OCI-M1 (cell line): ENCODE results near the gene ENO2.
A peak's percentile ranks its signal among the peaks of the same experiment; 100 is the strongest.
"Not testable (repeated sequence)": the region's sequence is repeated elsewhere in the genome, so short reads cannot be mapped to it uniquely, and the experiment has no call there.

Experiments
- DNase-seq: peaks from one replicate; lab custom pipeline; 2025; lab: John Stamatoyannopoulos, UW

Gene ENO2

DNA sequence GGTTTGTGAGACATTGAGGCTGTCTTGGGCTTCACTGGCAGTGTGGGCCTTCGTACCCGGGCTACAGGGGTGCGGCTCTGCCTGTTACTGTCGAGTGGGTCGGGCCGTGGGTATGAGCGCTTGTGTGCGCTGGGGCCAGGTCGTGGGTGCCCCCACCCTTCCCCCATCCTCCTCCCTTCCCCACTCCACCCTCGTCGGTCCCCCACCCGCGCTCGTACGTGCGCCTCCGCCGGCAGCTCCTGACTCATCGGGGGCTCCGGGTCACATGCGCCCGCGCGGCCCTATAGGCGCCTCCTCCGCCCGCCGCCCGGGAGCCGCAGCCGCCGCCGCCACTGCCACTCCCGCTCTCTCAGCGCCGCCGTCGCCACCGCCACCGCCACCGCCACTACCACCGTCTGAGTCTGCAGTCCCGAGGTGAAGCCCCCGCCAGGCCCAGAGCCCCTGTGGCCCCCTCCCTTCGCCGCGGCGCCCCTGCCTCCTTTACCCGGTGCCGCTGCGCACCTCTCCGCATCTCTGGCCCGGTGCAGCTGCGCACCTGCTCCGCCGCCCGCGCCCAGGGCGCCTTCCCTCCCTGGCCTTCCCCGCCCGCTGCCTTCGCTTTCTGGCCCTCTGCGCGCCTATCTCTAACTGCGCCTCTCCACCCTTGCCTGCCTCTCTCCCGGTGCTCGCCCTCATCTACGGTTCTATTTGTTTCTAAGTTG lies at the start of gene ENO2:
ENO2 (plus strand) TSS at position 335 of the 701 bp plus-strand sequence. CDS start 1,253 bp downstream, outside the sequence.
- DNase-seq = peak; percentile 60

DNA sequence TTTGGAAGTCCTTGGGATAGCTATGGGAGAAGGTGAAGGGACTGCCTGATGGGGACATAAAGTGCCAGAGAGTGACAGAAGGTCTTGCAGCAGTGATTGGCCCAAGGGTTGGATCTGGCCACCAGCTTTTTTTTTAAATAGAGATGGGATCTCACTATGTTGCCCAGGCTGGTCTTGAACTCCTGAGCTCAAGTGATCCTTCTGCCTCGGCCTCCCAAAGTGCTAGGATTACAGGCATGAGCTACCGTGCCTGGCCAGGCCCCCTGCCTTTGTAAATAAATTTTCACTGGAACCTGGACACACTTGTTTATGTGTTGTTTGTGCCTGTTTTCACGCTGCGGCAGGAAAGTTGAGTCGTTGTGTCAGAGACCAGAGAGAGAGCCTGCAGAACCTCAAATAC lies 49.1 kb upstream of the ENO2 start:
- not testable (repeated sequence) for DNase-seq

DNA sequence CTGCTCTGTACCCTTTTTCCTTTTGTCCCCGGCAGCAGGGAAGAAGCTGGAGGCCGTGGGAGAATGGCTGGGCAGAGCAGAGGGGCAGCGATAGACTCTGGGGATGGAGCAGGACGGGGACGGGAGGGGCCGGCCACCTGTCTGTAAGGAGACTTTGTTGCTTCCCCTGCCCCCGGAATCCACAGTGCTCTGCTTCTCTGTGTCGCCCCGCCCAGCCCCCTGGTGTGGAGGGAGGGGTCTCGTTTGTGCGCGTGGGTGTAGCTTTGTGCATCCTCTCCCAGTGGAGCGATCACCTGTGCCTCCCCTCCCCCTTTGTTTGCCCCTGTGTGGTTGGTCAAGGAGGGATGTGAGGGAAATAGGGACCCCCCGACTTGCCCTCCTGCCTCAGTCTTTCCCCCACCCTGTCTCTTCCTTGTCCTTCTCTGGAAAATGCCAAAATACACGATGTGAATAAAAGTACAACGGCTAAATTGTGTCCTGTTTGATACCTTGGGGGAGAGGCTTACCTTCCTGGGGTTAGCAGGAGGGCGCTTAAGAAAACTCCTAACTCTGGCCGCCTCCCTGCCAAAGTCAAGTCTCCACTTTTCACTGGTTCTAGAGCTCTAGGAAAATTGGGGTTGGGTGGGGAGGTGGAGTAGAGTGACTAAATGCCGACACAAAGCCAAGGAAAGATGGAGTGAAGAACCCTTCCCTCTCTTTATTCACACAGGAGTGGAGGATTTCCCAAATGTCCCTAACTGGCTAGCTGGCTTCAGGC lies 48.0 kb upstream of the ENO2 start:
- DNase-seq = no peak

DNA sequence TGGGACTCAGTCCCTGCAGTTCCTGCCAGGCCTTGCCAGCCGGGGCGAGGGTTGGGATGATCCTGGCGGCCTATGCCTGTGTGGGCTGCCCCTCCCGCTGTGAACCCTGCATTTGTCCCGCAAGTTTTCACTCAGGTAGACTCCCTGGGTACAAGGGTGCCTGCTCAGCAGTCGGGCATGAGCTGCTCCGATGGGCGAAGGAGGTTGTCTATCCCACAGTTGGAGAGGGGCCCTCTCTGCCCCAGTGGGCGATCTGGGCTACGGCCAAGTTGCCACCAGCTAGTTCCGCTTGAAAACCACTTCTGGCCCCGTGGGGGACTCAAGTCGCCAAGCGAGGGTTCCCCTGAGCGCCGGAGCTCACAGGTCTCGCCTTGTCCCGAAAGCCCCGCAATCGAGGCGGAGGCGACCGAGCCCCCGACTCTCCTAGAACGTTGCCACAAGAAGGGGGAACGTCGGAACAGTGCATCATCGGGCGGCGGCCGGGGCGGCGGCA lies 47.4 kb upstream of the ENO2 start:
- DNase-seq = no peak

DNA sequence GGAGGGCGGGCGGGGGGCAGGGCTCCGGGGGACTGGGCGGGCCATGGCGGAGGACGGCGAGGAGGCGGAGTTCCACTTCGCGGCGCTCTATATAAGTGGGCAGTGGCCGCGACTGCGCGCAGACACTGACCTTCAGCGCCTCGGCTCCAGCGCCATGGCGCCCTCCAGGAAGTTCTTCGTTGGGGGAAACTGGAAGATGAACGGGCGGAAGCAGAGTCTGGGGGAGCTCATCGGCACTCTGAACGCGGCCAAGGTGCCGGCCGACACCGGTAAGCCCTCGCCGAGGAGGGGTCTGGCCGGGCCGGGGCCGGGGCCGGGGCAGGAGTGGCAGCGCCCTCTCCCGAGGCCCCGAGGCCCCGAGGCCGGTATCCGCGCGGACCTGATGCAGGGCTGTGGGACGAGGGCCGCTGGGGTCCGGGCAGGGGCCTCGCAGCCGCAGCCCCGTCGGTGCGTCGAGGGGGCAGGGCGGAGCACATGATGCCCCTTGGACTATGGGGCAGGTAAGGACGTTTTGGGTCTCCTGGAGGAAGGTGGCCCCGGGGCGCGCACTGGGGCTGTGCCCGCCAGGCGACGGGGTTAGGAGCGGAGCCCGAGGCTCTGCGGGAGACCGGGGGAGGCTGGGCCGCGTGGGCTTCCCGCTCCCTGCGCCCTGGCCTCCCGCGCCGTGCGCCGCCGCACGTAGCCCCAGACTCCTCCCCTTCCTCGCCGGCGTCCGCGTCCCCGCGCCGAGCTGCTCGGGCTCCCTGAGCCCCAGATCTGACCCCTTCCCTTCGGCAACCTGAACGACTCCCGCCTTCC lies 46.8 kb upstream of the ENO2 start, which contains the start of gene TPI1:
TPI1 (plus strand) TSS at position 119 of the 798 bp plus-strand sequence; CDS start at position 155, 36 bp downstream.
- DNase-seq = peak; percentile 87

DNA sequence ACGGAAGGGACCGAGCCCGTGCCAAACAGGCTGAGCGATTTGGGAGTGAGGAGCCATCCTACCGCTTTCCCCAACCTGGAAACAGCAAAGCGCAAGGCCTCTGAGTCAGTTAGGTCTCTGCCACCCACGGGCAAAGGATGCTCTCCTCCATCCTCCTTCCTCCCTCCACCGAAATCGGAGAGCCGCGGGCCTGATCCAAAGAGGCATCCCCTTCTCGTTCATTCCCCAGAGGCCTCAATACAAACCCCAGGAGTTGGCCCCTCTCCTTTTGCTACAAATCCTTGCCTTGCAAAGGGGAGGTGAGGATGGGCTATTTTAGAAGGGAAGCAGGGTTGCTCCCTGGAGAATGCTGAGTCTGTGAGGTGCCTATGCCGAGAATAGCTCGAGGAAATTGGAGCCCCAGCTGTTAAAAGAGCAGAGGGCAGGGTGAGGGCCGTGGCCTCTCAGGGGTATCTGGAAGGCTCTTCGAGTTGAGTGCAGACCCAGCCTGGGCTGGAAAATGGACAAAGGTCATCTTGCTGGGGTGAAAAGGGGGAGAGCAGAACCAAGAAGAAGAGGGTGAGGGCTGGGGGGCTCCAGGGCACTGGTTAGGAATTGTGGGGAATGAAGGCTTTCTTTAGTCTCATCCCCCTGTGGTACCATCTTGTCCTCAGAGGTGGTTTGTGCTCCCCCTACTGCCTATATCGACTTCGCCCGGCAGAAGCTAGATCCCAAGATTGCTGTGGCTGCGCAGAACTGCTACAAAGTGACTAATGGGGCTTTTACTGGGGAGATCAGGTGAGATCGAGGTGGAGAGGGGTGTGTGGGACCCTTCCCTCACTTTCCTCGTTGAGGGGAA lies 46.0 kb upstream of the ENO2 start:
- DNase-seq = peak; percentile 44

DNA sequence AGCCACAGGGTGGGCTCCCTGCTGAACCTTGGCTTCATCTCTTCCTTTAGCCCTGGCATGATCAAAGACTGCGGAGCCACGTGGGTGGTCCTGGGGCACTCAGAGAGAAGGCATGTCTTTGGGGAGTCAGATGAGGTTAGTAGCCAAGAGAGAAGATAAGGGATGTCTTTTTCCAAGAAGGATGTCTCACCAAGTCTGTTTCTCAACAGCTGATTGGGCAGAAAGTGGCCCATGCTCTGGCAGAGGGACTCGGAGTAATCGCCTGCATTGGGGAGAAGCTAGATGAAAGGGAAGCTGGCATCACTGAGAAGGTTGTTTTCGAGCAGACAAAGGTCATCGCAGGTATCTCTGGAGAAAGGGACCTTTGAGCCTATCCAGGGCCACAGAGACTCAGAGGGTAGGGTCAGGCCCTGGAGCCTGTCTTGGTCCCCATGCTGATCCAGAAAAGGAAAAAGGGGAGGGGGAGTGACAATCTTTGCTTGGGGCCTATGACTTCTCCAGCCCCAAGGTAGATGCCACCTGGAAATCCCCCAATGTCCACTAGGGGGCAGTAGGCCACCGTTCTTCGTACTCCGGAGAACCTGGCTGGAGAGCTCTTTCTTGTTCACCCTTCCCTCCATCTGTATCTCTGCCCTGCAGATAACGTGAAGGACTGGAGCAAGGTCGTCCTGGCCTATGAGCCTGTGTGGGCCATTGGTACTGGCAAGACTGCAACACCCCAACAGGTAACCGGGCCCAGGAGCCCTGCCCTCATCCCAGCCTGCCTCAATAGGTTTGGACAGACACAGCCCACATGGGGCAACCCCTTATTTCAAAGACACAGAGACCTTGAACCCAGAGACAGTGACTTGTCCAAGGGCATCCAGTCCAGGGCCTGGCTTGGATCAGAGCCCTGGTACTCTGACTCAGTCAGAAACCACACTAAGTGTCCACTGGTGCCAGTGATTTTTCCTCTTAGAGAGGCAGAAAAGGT lies 45.0 kb upstream of the ENO2 start:
- peak; percentile 92 for DNase-seq

DNA sequence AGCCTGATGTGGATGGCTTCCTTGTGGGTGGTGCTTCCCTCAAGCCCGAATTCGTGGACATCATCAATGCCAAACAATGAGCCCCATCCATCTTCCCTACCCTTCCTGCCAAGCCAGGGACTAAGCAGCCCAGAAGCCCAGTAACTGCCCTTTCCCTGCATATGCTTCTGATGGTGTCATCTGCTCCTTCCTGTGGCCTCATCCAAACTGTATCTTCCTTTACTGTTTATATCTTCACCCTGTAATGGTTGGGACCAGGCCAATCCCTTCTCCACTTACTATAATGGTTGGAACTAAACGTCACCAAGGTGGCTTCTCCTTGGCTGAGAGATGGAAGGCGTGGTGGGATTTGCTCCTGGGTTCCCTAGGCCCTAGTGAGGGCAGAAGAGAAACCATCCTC lies 44.1 kb upstream of the ENO2 start:
- not testable (repeated sequence) for DNase-seq

DNA sequence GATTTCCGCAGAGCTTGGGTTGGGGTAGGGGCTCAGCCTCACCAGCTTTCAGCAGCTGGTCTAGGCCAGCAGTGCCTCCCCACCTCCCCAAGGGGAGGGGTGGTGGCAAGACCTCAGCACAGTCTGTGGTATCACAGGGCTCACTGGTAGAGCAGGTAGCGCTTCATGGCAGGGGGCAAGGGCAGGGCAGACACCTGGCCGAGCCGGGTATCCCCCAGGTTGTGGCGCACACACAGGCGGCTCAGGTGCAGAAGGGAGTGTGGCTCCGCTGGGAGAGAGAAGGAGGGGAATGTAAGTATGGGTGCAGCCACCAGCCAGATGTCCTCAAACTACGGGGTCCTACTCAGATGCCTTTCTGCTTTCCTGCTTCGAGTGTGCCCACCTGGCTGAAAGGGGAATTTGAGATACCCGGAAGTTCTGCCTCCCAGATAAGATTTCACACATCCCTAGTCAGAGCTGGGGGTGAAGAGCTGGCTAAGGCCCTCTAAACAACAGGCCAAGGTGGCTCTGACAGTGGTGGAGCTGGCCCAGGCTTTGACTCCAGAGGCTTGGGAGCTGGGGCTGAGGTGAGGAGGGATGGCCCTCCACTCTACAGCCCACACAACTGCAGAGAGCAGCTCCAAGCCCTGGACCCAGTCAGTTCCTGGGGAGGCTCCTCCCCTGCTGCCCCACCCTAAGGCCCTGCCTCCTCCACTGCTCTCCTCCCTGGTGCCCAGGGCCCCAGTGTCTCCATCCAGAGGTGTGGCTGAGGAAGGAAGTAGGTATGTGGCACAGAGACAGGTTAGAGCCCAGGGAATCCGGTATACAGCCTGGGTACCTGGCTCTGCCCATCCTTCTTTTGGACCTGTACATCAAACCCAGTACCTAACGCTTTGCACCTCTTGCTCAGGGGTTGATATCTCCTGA lies 43.1 kb upstream of the ENO2 start:
- DNase-seq = peak; percentile 58

DNA sequence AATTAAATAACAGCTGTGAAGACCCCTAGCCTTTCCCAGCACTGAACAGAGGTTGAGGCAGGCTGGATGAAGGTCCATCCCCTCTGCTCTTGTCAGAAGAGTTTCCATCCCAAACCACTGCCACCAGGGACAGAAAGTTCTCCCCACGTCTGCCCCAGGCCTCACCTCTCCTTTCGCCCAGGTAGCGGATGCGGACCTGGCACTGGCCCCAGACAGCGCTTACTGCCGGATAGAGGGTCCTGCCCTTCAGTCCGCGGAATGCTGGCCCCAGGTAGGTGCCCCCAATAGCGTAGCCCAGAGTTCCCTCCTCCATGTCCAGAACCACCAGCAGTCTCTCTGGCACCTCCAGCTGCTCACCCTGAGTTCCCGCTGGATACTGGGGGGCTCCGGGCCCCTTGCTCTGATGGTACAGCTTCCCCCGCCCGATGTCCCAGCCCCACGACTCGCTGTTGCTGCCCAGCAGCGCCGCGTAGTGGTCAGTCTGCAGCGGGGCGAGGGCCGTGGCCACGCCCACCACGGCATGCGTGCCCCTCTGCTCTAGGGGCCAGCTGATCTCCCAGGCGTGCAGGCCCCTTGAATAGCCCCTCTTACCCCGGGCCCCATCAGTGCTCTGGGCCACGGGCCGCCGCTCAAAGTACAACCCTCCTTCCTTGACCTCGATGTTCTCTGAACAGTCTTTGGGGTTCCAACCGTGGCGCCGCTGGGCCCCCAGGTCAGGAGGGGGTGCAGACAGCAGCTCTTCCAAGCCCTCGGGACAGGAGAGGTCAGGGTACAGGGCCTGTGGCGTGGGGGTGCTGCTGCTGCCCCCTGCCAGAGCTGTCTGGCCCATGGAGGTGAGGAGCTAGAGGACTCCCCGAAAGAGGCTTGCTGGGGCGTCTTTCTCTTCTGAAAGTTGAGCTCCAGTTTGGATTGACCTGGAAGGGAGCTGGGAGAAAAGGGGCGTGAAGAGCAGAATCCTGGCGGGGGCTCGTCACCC lies 42.0 kb upstream of the ENO2 start:
- peak; percentile 91 for DNase-seq

DNA sequence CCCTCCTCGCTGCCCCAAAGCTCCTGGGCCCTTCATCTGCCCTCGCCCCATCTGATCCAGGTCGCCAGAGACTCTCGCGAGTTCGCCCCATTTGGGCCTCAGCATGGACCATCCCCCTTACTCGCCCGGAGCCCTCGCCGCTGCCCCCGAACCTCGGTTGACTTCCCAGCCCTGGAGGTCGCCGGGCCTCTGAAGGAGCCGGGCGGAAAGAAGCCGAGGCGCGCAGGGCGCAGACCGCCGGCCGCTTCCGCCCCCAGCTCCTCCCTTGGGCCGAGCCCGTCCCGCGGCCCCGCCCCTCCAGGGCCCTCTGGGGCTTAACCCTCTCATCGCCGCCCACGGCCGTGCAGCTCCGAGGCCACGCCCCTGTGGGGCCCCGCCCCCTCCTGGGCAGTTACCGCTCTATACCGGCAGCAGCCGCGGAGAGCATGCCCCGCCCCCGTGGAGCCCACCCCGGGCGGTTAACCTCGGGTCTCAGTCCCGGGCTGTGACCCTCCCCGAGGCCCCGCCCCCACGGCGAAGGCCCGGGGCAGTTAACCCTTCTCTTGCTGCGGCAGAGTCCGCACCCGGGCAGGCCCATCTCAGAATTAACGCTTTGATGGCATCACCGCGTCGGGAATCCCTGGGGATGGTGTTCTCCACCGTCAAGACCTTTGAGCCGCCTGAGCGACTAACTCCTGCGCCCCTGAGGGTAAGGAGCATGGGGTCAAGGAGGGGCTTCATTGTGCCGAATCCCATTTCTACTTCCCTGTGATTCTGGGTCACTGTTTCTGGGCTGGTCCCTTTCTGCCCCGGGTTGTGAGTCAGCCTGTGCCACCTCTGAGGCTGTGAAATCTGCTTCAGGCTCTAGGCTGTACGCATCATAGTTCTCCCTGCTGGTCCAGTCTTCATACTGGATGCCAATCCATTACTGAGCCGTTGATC lies 41.0 kb upstream of the ENO2 start, which contains the start of gene SPSB2:
SPSB2 (minus strand) TSS at position 210 of the 921 bp plus-strand sequence. CDS start 402 bp downstream, outside the sequence.
- peak; percentile 99 for DNase-seq

DNA sequence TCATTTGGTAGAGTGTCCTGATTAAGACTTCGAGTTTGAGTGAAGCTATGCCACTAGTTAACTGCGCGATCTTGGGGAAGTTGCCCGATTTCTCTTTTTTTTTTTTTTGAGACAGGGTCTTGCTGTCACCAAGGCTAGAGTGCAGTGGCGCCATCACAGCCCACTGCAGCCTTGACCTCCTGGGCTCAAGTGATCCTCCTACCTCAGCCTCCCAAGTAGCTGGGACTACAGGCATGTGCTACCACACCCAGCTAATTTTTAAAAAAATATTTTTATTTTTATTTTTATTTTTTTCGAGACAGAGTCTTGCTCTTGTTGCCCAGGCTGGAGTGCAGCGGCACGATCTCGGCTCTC lies 40.4 kb upstream of the ENO2 start:
- not testable (repeated sequence) for DNase-seq

DNA sequence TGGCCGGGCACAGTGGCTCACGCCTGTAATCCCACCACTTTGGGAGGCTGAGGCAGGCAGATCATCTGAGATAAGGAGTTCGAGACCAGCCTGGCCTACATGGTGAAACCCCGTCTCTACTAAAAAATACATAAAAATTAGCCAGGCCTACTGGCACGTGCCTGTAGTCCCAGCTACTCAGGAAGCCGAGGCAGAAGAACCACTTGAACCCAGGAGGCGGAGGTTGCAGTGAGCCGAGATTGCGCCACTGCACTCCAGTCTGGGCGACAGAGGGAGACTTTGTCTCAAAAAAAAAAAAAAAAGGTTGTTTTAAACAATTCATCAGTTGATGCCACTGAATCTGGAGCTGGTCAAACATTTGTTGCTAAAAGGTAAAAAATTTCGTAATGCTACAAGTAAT lies 34.6 kb upstream of the ENO2 start:
- DNase-seq = not testable (repeated sequence)

DNA sequence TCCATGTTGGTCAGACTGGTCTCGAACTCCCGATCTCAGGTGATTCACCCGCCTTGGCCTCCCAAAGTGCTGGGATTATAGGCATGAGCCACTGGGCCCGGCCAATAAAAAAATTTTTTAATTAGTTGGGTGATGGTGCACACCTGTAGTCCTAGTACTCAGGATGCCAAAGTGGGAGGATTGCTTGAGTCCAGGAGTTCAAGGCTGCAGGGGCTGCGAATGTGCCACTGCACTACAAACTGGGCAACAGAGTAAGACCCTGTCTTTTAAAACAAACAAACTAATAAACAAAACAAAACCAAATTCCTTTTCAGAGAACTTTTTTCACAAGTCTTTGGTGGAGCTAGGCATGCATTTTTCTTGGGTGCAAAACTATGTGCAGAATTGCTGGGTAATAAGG lies 31.1 kb upstream of the ENO2 start:
- no peak for DNase-seq

DNA sequence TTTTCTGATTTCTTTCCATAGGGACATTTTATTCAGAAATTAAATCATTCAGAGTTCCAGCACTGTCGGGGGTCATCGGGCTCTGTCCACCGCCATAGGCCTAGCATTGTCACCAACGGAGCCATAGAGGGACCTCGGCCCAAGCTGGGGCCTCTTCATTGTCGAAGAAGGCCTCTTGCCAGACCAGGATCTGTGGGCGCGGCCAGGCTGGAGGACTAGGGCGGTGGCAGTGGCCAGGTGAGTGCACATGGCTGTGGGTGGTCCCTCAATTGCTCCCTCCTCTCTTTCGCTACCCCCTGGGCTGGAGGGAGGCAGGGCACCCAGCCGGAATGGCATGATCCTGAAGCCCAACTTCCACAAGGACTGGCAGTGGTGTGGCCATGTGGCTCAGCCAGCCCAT lies 30.7 kb upstream of the ENO2 start:
- no peak for DNase-seq

DNA sequence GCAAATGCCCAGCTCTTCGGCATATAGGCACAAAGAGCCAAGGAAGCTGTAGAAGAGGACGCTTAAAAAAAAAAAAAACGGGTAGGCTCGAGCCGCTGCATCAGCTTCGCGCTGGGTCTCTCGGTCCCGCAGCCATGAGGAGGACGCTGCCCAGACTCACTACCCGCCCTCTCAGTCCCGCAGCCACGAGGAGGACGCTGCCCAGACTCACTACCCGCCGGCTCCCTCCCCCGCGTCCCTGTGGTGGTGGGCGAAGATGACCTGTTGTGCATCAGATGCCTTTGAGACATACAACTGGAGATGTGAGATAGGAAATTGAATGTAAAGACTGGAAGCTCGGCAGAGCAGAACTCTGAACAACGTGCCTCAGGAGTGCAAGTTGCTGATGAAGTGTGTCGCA lies 29.8 kb upstream of the ENO2 start:
- DNase-seq = no peak
